ENCODE results near the gene PDE9A. TPM values are rescaled to one million over a fixed set of nuclear protein-coding genes. Genes with fewer than 3 reads are reported as not detected.

PDE9A gene
- total and polyA plus RNA-seq, 9 donors, result 3.9 to 11.3 (median 6.9) TPM

- Histone ChIP-seq H3K4me1 (ENCODE audit: insufficient read depth) (no peaks in the 10 kb centered on the region), H3K27me3 (no peaks in the 10 kb centered on the region), H3K9me3 (no peaks in the 10 kb centered on the region), H3K36me3 (no peaks in the 10 kb centered on the region), H3K27ac (no peak overlapping the region), H3K4me3 (no peak overlapping the region)
- WGBS, 3 donors, result 97 to 98% (median 98%) methylated on average over 1 of the region's 1 CpG
- no peak for TF ChIP-seq EP300 (IDR thresholded peaks at IDR 0.05)
- TF ChIP-seq POLR2A (IDR thresholded peaks at IDR 0.05), result no peak
- TF ChIP-seq CTCF (IDR thresholded peaks at IDR 0.05), result no peak
- intact Hi-C loops (cut with DNase I), result no loop called here
- no peak for DNase-seq
Measured at GRCh38 chr21:42764883-42765282, 111.5 kb downstream of the PDE9A start.

GRCh38 chr21:42765656-42766055 lies 112.2 kb downstream of the PDE9A start:
- H3K36me3 ChIP-seq, result no peaks in the 10 kb centered on the region
- 95 to 97% (median 96%) methylated on average over 4 of the region's 4 CpGs for WGBS, 3 donors
- H3K27ac ChIP-seq, result no peak overlapping the region
- H3K4me1 ChIP-seq (ENCODE audit: insufficient read depth), result no peaks in the 10 kb centered on the region
- H3K27me3 ChIP-seq, result no peaks in the 10 kb centered on the region
- DNase-seq, result no peak
- intact Hi-C loops (cut with DNase I), result no loop called here
- no peak overlapping the region for H3K4me3 ChIP-seq
- no peak for TF ChIP-seq CTCF (IDR thresholded peaks at IDR 0.05)
- TF ChIP-seq EP300 (IDR thresholded peaks at IDR 0.05), result no peak
- no peak for TF ChIP-seq POLR2A (IDR thresholded peaks at IDR 0.05)
- H3K9me3 ChIP-seq, result no peaks in the 10 kb centered on the region

- intact Hi-C loops (cut with DNase I), result no loop called here
- no peaks in the 10 kb centered on the region for H3K36me3 ChIP-seq
- H3K9me3 ChIP-seq, result no peaks in the 10 kb centered on the region
- no peak overlapping the region for H3K4me3 ChIP-seq
- H3K27ac ChIP-seq, result no peak overlapping the region
- TF ChIP-seq POLR2A (IDR thresholded peaks at IDR 0.05) (no peak), EP300 (IDR thresholded peaks at IDR 0.05) (no peak), CTCF (IDR thresholded peaks at IDR 0.05) (no peak)
- no peaks in the 10 kb centered on the region for H3K4me1 ChIP-seq (ENCODE audit: insufficient read depth)
- H3K27me3 ChIP-seq, result no peaks in the 10 kb centered on the region
- WGBS, 3 donors, result 66 to 71% (median 71%) methylated on average over 27 of the region's 27 CpGs
- no peak for DNase-seq
Measured at GRCh38 chr21:42766739-42767560, 113.5 kb downstream of the PDE9A start.

GRCh38 chr21:42767561-42767835 lies 114.1 kb downstream of the PDE9A start:
- no peak overlapping the region for H3K4me3 ChIP-seq
- H3K4me1 ChIP-seq (ENCODE audit: insufficient read depth), result no peaks in the 10 kb centered on the region
- H3K36me3 ChIP-seq, result no peaks in the 10 kb centered on the region
- no peaks in the 10 kb centered on the region for H3K9me3 ChIP-seq
- no peaks in the 10 kb centered on the region for H3K27me3 ChIP-seq
- no peak for DNase-seq
- 89 to 94% (median 94%) methylated on average over 8 of the region's 8 CpGs for WGBS, 3 donors
- no peak overlapping the region for H3K27ac ChIP-seq
- TF ChIP-seq POLR2A (IDR thresholded peaks at IDR 0.05), result no peak
- TF ChIP-seq CTCF (IDR thresholded peaks at IDR 0.05), result no peak
- no peak for TF ChIP-seq EP300 (IDR thresholded peaks at IDR 0.05)
- intact Hi-C loops (cut with DNase I), result no loop called here
